ENCODE measurements around the gene CACNB1. TPM values are rescaled to one million over a fixed set of nuclear protein-coding genes. Genes with fewer than 3 reads are reported as not detected.

CACNB1 gene
- total and polyA plus RNA-seq, 12 donors: 0.85 to 28.8 (median 5.6) TPM

- H3K27ac ChIP-seq: no peak overlapping the region
- no peak for TF ChIP-seq POLR2A (IDR thresholded peaks at IDR 0.05)
- no peak for TF ChIP-seq CTCF (IDR thresholded peaks at IDR 0.05)
- no peaks in the 10 kb centered on the region for H3K36me3 ChIP-seq (replicated peaks in 1 of 2)
- no peak for DNase-seq
- intact Hi-C loops (cut with DNase I): no loop called here
- H3K4me3 ChIP-seq: no peak overlapping the region
- WGBS, 4 donors: 76 to 90% (median 82%) methylated on average over 2 to 7 of the region's 7 CpGs
- no peaks in the 10 kb centered on the region for H3K27me3 ChIP-seq
- no peaks in the 10 kb centered on the region for H3K4me1 ChIP-seq (replicated peaks in 1 of 2)
- H3K9me3 ChIP-seq (replicated peaks in 1 of 3): no peaks in the 10 kb centered on the region
Measured at GRCh38 chr17:39143552-39144093, 53.8 kb downstream of the CACNB1 start.

GRCh38 chr17:39141915-39142664 lies 55.4 kb downstream of the CACNB1 start:
- 81 to 90% (median 82%) methylated on average over 11 of the region's 11 CpGs for WGBS, 4 donors
- no peaks in the 10 kb centered on the region for H3K9me3 ChIP-seq (replicated peaks in 1 of 3)
- intact Hi-C loops (cut with DNase I): no loop called here
- no peaks in the 10 kb centered on the region for H3K36me3 ChIP-seq (replicated peaks in 1 of 2)
- TF ChIP-seq POLR2A (IDR thresholded peaks at IDR 0.05) (no peak), CTCF (IDR thresholded peaks at IDR 0.05) (no peak)
- no peaks in the 10 kb centered on the region for H3K4me1 ChIP-seq (replicated peaks in 1 of 2)
- no peak overlapping the region for H3K4me3 ChIP-seq
- no peaks in the 10 kb centered on the region for H3K27me3 ChIP-seq
- DNase-seq: no peak
- H3K27ac ChIP-seq: no peak overlapping the region

GRCh38 chr17:39141294-39141693 lies 56.2 kb downstream of the CACNB1 start:
- intact Hi-C loops (cut with DNase I): no loop called here

GRCh38 chr17:39139561-39139960 lies 57.9 kb downstream of the CACNB1 start:
- no peaks in the 10 kb centered on the region for H3K36me3 ChIP-seq (replicated peaks in 1 of 2)
- H3K27me3 ChIP-seq: no peaks in the 10 kb centered on the region
- H3K9me3 ChIP-seq (replicated peaks in 1 of 3): no peaks in the 10 kb centered on the region
- no peak overlapping the region for H3K4me3 ChIP-seq
- intact Hi-C loops (cut with DNase I): loop anchor here in 1 of 2 donors (10.0 kb wide), 1 partner anchor 65 kb away; no protein-coding TSS in a partner anchor
- WGBS, 4 donors: 73 to 91% (median 88%) methylated on average over 3 to 9 of the region's 9 CpGs
- TF ChIP-seq CTCF (IDR thresholded peaks at IDR 0.05) (no peak), POLR2A (IDR thresholded peaks at IDR 0.05) (no peak)
- no peak overlapping the region for H3K27ac ChIP-seq
- no peak for DNase-seq
- no peaks in the 10 kb centered on the region for H3K4me1 ChIP-seq (replicated peaks in 1 of 2)

More at GRCh38 chr17:39141294-39141693, 56.2 kb downstream of the CACNB1 start:
- Histone ChIP-seq H3K9me3 (replicated peaks in 1 of 3) (no peaks in the 10 kb centered on the region), H3K27ac (no peak overlapping the region), H3K4me3 (no peak overlapping the region), H3K36me3 (replicated peaks in 1 of 2) (no peaks in the 10 kb centered on the region), H3K4me1 (replicated peaks in 1 of 2) (no peaks in the 10 kb centered on the region), H3K27me3 (no peaks in the 10 kb centered on the region)
- no peak for TF ChIP-seq POLR2A (IDR thresholded peaks at IDR 0.05)
- TF ChIP-seq CTCF (IDR thresholded peaks at IDR 0.05): no peak
- DNase-seq: no peak
- WGBS, 4 donors: 90 to 92% (median 91%) methylated on average over 5 of the region's 5 CpGs

Measured in adrenal gland (tissue), 12 donors.